HCT116 (cell line): ENCODE measurements around the gene RAD51AP1. TPM values are rescaled to one million over a fixed set of nuclear protein-coding genes. Genes with fewer than 3 reads are reported as not detected.

Experiments used
- ATAC-seq: fragments of 200-7000 bp; cut with Tn5 transposase; 2 replicates; pipeline ENCODE4 v1.9.1; 2020; ENCODE audit warnings: mild to moderate bottlenecking, moderate library complexity
- BruUV-seq: library from RNA; stranded (reverse); fragments of 400-500 nt; replicated peaks from 2 replicates; lab custom pipeline; 2021; lab: Mats Ljungman, UMichigan
- CTCF ChIA-PET: fragments of 300-600 bp; sonication (Branson Sonifier 250); formaldehyde crosslinking; loops from one replicate; lab custom pipeline; 2021; ENCODE audit warnings: antibody characterized with exemption; lab: Charles Lee
- POLR2A ChIA-PET: fragments of 300-600, 350-600 bp; sonication (Branson Sonifier 250); formaldehyde crosslinking; loops from one replicate; lab custom pipeline; 2021; ENCODE audit warnings: antibody characterized with exemption; lab: Charles Lee
- RAD21 ChIA-PET, 2 experiments: fragments of 300-600 bp; sonication (Branson Sonifier 250); formaldehyde crosslinking; loops; one replicate each; lab custom pipeline; 2023; ENCODE audit warnings: low total read pairs in 2 of 2; ENCODE audit not compliant: uncharacterized antibody in 2 of 2, unreplicated experiment in 2 of 2, low non-redundant PET in 1 of 2; lab: Charles Lee
- DNase-seq: peaks from one replicate; pipeline ENCODE4 v3.0.0-alpha.2; 2010; ENCODE audit warnings: low read depth, low spot score
- H2AFZ ChIP-seq: fragments of 200-600 bp; shearing (Covaris generic), sonication (generic); 2 replicates; pipeline ENCODE4 v1.6.1; 2017; ENCODE audit warnings: low read depth, mixed run types, mixed read lengths, antibody characterized with exemption, low read length; ENCODE audit not compliant: poor library complexity, severe bottlenecking
- H3K27ac ChIP-seq: 2 replicates; pipeline ENCODE4 v1.5.1; 2012; ENCODE audit warnings: low read depth, low read length
- H3K27me3 ChIP-seq: fragments of 200-600 bp; sonication (generic); 2 replicates; pipeline ENCODE4 v1.6.1; 2016; ENCODE audit warnings: mixed run types, low read length, mixed read lengths; ENCODE audit not compliant: insufficient read depth
- H3K36me3 ChIP-seq, 2 experiments: fragments of 200-500 bp in 1 of 2; fragments of 200-600 bp in 1 of 2; sonication (Bioruptor generic) in 1 of 2; sonication (generic) in 1 of 2; 2 replicates each; pipeline versions ENCODE4 v1.5.1 to v1.6.1; 2014 to 2016; ENCODE audit warnings: low read length in 2 of 2, inconsistent platforms in 1 of 2, mixed read lengths in 1 of 2, mixed run types in 1 of 2; ENCODE audit not compliant: insufficient read depth in 2 of 2, control insufficient read depth in 1 of 2
- H3K4me1 ChIP-seq, 2 experiments: fragments of 200-600 bp in 1 of 2; sonication (generic) in 1 of 2; 2 replicates each; pipeline versions ENCODE4 v1.5.1 to v1.6.1; 2012 to 2017; ENCODE audit warnings: low read length in 2 of 2, inconsistent platforms in 1 of 2, mild to moderate bottlenecking in 1 of 2, mixed read lengths in 1 of 2, mixed run types in 1 of 2, moderate library complexity in 1 of 2; ENCODE audit not compliant: insufficient read depth in 2 of 2, control insufficient read depth in 1 of 2
- H3K4me2 ChIP-seq: fragments of 200-600 bp; sonication (generic); 2 replicates; pipeline ENCODE4 v1.6.1; 2017; ENCODE audit warnings: mixed run types, low read length, mixed read lengths
- H3K4me3 ChIP-seq, 2 experiments: fragments of 200-600 bp in 1 of 2; sonication (generic) in 1 of 2; replicated peaks in 1 of 2; 2 replicates each; pipeline ENCODE4 v1.5.1; 2011 to 2016; ENCODE audit warnings: low read length in 2 of 2, control low read depth in 1 of 2, low read depth in 1 of 2, mild to moderate bottlenecking in 1 of 2, mixed read lengths in 1 of 2, mixed run types in 1 of 2
- H3K79me2 ChIP-seq: fragments of 200-600 bp; sonication (generic); 2 replicates; pipeline ENCODE4 v1.6.1; 2017; ENCODE audit warnings: mild to moderate bottlenecking, mixed run types, low read length, moderate library complexity, mixed read lengths; ENCODE audit not compliant: insufficient read depth
- H3K9ac ChIP-seq: fragments of 200-600 bp; sonication (generic); 2 replicates; pipeline ENCODE4 v1.6.1; 2016; ENCODE audit warnings: low read length, mixed read lengths
- H3K9me2 ChIP-seq: fragments of 200-600 bp; sonication (generic), shearing (Covaris generic); 2 replicates; pipeline ENCODE4 v1.6.1; 2017; ENCODE audit warnings: mixed run types, mild to moderate bottlenecking, moderate library complexity; ENCODE audit not compliant: insufficient read depth
- H3K9me3 ChIP-seq, 2 experiments: fragments of 200-500 bp in 1 of 2; fragments of 200-600 bp in 1 of 2; sonication (Bioruptor generic) in 1 of 2; sonication (generic) in 1 of 2; 2 replicates each; pipeline ENCODE4 v1.6.1; 2014 to 2017; ENCODE audit warnings: low read length in 2 of 2, mixed read lengths in 2 of 2, inconsistent platforms in 1 of 2, low read depth in 1 of 2, mild to moderate bottlenecking in 1 of 2, mixed run types in 1 of 2, moderate library complexity in 1 of 2; ENCODE audit not compliant: control insufficient read depth in 1 of 2, insufficient read depth in 1 of 2
- H4K20me1 ChIP-seq: fragments of 200-600 bp; sonication (generic), shearing (Covaris generic); 2 replicates; pipeline ENCODE4 v1.6.1; 2017; ENCODE audit warnings: mixed run types, mild to moderate bottlenecking, moderate library complexity; ENCODE audit not compliant: insufficient read depth
- ATF3 ChIP-seq: IDR thresholded peaks from 2 replicates; pipeline ENCODE4 v1.6.1; 2012
- JUND ChIP-seq: IDR thresholded peaks from 2 replicates; pipeline ENCODE4 v1.6.1; 2012
- POLR2A ChIP-seq: IDR thresholded peaks from 2 replicates; pipeline ENCODE4 v1.7.0; 2011; ENCODE audit warnings: borderline replicate concordance; ENCODE audit not compliant: insufficient read depth, insufficient read length; ENCODE audit errors: extremely low read depth
- POLR2AphosphoS5 ChIP-seq: IDR thresholded peaks from 2 replicates; pipeline ENCODE4 v1.6.1; 2011; ENCODE audit warnings: mild to moderate bottlenecking, low read depth, low read length, moderate library complexity
- SRF ChIP-seq: IDR thresholded peaks from 2 replicates; pipeline ENCODE4 v1.6.1; 2012; ENCODE audit warnings: low read depth
- ZBTB33 ChIP-seq: IDR thresholded peaks from 2 replicates; pipeline ENCODE4 v1.6.1; 2011; ENCODE audit warnings: mild to moderate bottlenecking, low read length, moderate library complexity; ENCODE audit not compliant: insufficient replicate concordance; ENCODE audit errors: extremely low read depth
- ZFX ChIP-seq: fragments of 450-650 bp; IDR thresholded peaks from 2 replicates; pipeline ENCODE4 v1.6.1; 2017
- intact Hi-C: fragments of 100-400 bp; cut with micrococcal nuclease; formaldehyde crosslinking; loops from 2 replicates; pipeline ENCODE4 v1.10.0; 2022
- total RNA-seq: library from RNA; stranded (reverse); gene quantifications from one replicate; pipeline ENCODE4 v1.2.1, GENCODE V29; 2021; ENCODE audit not compliant: unreplicated experiment
- TF ChIP-seq, protein P1 (sequence below), 3 experiments: fragments of 200-600 bp in 1 of 3; sonication (generic) in 1 of 3; IDR thresholded peaks in 2 of 3; conservative IDR thresholded peaks in 1 of 3; 2 replicates each; pipeline ENCODE4 v1.5.1; 2012 to 2017; ENCODE audit warnings: low read depth in 2 of 3, low read length in 2 of 3, antibody characterized with exemption in 1 of 3, borderline replicate concordance in 1 of 3, control low read depth in 1 of 3, mild to moderate bottlenecking in 1 of 3, mixed read lengths in 1 of 3, mixed run types in 1 of 3, moderate library complexity in 1 of 3; ENCODE audit not compliant: insufficient read depth in 1 of 3

Gene RAD51AP1
- total RNA-seq, 1 experiment from 2014 or later = 28.2 TPM

GRCh38 chr12:4535092-4535491 lies 3.6 kb upstream of the RAD51AP1 start:
- ATAC-seq (no peak), DNase-seq (no peak)
- Histone ChIP-seq H3K4me2 (no peak overlapping the region), H3K9me2 (no peaks in the 10 kb centered on the region), H2AFZ (no peak overlapping the region), H4K20me1 (no peaks in the 10 kb centered on the region), H3K9me3 (no peaks in the 10 kb centered on the region), H3K9ac (no peak overlapping the region), H3K36me3 (peaks cover 0 to 7% of the 10 kb centered on the region in 2 experiments; a peak in 2 of 4 replicates), H3K27ac (no peak overlapping the region), H3K79me2 (peaks cover 35% of the 10 kb centered on the region), H3K4me3 (no peak overlapping the region), H3K27me3 (no peaks in the 10 kb centered on the region), H3K4me1 (peaks cover 10 to 15% of the 10 kb centered on the region in 2 experiments)
- TF ChIP-seq POLR2A (no peak), SRF (no peak), ZBTB33 (no peak), ATF3 (no peak), POLR2AphosphoS5 (no peak), JUND (no peak), ZFX (no peak)
- TF ChIP-seq, protein P1, sequence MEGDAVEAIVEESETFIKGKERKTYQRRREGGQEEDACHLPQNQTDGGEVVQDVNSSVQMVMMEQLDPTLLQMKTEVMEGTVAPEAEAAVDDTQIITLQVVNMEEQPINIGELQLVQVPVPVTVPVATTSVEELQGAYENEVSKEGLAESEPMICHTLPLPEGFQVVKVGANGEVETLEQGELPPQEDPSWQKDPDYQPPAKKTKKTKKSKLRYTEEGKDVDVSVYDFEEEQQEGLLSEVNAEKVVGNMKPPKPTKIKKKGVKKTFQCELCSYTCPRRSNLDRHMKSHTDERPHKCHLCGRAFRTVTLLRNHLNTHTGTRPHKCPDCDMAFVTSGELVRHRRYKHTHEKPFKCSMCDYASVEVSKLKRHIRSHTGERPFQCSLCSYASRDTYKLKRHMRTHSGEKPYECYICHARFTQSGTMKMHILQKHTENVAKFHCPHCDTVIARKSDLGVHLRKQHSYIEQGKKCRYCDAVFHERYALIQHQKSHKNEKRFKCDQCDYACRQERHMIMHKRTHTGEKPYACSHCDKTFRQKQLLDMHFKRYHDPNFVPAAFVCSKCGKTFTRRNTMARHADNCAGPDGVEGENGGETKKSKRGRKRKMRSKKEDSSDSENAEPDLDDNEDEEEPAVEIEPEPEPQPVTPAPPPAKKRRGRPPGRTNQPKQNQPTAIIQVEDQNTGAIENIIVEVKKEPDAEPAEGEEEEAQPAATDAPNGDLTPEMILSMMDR (IDR thresholded peaks at IDR 0.05 in 2 of 3, conservative IDR thresholded peaks at IDR 0.05 in 1 of 3; ENCODE audit: borderline replicate concordance in 1 of 3, insufficient read depth in 1 of 3, low read depth in 2 of 3, low read length in 2 of 3) = no peak
- BruUV-seq = no TSS peak
- POLR2A ChIA-PET = no interaction called here
- RAD21 ChIA-PET = no interaction called here
- intact Hi-C loops = no loop called here
- CTCF ChIA-PET = no interaction called here
